ENCODE data around the gene CYP3A4.
"Not testable (repeated sequence)": the region's sequence is repeated elsewhere in the genome, so short reads cannot be mapped to it uniquely, and the experiment has no call there.

DNA sequence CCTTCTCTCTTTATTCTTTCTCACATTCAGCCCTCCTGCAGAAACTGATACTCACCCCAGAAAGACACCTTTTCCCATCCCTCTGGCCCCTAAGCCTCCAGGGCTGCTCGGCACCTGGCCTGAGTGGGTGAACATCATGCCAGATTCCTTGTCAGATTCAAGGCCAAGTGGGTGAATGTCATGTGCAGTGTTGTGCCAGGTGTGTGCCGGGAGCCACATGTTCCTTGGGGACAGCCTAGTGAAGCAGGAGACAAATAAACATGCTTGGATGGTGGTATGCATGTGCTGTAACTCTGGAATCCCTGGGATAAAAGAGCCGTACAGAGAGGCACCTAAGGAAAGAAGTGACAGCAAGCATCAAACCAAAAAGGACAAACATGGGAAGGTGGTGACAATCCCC, 1.7 kb upstream of the CYP3A4 start:
- TF ChIP-seq, protein P1, sequence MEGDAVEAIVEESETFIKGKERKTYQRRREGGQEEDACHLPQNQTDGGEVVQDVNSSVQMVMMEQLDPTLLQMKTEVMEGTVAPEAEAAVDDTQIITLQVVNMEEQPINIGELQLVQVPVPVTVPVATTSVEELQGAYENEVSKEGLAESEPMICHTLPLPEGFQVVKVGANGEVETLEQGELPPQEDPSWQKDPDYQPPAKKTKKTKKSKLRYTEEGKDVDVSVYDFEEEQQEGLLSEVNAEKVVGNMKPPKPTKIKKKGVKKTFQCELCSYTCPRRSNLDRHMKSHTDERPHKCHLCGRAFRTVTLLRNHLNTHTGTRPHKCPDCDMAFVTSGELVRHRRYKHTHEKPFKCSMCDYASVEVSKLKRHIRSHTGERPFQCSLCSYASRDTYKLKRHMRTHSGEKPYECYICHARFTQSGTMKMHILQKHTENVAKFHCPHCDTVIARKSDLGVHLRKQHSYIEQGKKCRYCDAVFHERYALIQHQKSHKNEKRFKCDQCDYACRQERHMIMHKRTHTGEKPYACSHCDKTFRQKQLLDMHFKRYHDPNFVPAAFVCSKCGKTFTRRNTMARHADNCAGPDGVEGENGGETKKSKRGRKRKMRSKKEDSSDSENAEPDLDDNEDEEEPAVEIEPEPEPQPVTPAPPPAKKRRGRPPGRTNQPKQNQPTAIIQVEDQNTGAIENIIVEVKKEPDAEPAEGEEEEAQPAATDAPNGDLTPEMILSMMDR (conservative IDR thresholded peaks at IDR 0.05; ENCODE audit: low read depth, low read length): not testable (repeated sequence)
- not testable (repeated sequence) for TF ChIP-seq EZH2phosphoT487 (IDR thresholded peaks at IDR 0.05; ENCODE audit: borderline replicate concordance, low read length); EZH2 (IDR thresholded peaks at IDR 0.05; ENCODE audit: low read length, unreplicated experiment)
